NCI-H2196 treated with DMSO at 0.1 percent for 48 hours (cell line): ENCODE data around the gene GALP.
"Not testable (repeated sequence)": the region's sequence is repeated elsewhere in the genome, so short reads cannot be mapped to it uniquely, and the experiment has no call there.

Experiments used
- DNase-seq: peaks from one replicate; lab custom pipeline; 2025; ENCODE audit not compliant: unreplicated experiment; lab: John Stamatoyannopoulos, UW

GALP gene

GRCh38 chr19:56147307-56147706 is 28.5 kb upstream of the GALP start:
- DNase-seq = no peak

- DNase-seq = no peak
These were observed 27.7 kb upstream of the GALP start for GRCh38 chr19:56148096-56148495.

- DNase-seq = not testable (repeated sequence)
These were observed 26.7 kb upstream of the GALP start for GRCh38 chr19:56148955-56149655.

GRCh38 chr19:56149656-56150038 is 26.2 kb upstream of the GALP start:
- no peak for DNase-seq

GRCh38 chr19:56150358-56150757 is 25.4 kb upstream of the GALP start:
- no peak for DNase-seq

GRCh38 chr19:56152644-56153043 is 23.2 kb upstream of the GALP start:
- no peak for DNase-seq

- peak; percentile 82 for DNase-seq
These were observed 22.3 kb upstream of the GALP start for GRCh38 chr19:56153507-56153906.

- DNase-seq = no peak
These were observed 20.6 kb upstream of the GALP start for GRCh38 chr19:56155124-56155687.

DNA sequence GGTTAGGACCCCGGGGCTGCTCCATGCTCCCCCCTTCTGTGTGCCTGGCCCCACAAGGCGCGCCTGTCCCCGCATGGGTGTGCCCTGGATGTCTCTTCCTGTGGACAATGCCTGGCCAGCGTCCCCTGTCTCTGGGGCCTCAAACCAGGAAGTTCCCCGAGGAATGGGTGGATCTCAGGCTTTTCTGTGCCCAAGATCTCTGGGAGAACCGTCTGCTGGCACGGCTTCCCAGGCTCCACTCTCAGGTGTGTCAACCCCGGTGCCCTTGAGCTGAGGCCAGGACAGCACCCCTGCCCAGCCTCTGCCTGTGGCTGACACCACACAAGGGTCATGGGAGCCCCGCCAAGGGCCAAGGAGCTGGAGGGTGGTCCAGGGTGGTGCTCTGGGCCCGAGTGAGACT is 19.0 kb upstream of the GALP start:
- no peak for DNase-seq

- DNase-seq = no peak
These were observed 17.5 kb upstream of the GALP start for GRCh38 chr19:56158170-56158757.

DNA sequence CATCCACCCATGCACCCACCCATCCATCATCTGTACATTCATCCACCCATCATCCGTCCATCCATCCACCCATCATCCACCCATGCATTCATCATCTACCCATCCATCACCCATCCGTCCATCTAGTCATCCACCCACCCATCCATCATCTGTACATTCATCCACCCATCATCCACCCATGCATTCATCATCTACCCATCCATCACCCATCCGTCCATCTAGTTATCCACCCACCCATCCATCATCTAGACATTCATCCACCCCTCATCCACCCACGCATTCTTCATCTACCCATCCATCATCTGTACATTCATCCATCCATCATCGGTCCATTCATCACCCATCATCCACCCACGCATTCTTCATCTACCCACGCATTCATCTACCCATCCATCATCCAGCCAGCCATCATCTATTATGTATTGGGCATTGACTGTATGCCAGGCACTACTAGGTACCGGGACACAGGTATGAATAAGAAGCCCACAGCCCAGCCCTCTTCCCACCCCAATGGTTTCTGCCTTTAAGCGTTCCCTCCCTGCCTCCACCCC is 16.7 kb upstream of the GALP start:
- DNase-seq = no peak

DNA sequence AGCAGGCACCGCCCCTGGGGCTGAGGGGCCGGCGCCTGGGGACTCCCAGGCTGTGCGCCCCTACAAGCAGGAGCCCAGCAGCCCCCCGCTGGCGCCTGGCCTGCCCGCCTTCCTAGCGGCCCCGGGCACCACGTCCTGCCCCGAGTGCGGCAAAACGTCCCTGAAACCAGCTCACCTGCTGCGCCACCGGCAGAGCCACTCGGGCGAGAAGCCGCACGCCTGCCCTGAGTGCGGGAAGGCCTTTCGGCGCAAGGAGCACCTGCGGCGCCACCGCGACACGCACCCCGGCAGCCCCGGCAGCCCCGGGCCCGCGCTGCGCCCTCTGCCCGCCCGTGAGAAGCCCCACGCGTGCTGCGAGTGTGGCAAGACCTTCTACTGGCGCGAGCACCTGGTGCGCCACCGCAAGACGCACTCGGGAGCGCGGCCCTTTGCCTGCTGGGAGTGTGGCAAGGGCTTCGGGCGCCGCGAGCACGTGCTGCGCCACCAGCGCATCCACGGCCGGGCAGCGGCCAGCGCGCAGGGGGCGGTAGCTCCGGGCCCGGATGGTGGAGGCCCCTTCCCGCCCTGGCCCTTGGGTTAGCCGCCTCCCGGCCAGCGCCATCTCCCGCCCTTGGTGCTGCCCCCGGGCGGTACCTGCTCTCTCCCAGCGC is 16.1 kb upstream of the GALP start:
- no peak for DNase-seq

DNA sequence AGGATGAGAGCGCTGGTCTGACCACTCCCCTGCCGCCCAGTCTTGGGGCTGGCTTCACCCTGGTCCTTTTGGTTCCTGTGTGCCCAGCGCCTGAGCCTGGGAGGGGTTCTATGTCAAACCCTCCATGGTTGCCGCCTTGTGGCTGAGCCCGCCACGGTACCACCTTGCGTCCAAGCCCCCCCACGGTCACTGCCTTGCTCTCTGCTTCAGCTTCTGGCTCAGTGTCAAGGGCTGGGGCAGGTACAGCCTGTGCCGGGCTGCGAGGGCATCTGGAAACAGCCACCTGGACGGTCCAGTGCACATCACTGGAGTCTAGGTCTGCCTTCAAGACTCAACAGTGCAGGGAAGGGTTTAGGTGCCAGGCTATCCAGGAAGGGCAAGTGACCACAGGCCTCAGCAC is 14.3 kb upstream of the GALP start:
- DNase-seq = no peak

DNA sequence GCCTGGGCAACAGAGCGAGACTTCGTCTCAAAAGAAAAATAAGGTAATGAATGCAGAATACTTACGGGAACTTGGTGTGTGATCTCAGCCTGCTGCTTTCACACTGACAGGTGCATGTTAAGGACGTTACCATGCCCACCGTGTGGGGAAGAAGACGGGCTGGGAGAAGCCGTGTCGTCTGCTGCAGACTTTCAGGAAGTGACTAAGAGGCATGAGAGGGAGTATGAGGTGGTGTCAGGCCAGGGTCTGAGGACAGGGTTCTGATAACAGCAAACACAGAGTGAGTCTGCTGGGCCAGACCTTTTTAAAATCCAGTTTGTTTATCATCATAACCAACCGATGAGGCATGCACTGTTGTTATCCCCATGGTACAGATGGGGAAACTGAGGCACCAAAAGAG is 13.6 kb upstream of the GALP start:
- DNase-seq = no peak

DNA sequence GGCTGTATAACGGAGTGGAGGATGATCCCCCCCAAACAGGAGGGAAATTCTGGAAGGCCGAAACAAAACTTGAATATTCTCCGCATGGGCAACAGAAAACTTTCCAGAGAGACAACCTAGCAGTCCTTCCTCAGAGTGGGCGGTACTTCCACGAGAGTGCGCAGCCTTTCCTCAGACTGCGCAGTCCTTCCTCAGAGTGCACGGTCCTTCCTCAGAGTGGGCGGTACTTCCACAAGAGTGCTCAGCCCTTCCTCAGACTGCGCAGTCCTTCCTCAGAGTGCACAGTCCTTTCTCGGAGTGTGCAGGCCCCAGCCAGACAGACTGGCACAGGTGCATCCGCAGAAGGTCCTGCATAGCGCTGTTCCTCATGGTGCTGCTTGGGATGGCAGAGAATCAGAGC is 12.7 kb upstream of the GALP start:
- no peak for DNase-seq

DNA sequence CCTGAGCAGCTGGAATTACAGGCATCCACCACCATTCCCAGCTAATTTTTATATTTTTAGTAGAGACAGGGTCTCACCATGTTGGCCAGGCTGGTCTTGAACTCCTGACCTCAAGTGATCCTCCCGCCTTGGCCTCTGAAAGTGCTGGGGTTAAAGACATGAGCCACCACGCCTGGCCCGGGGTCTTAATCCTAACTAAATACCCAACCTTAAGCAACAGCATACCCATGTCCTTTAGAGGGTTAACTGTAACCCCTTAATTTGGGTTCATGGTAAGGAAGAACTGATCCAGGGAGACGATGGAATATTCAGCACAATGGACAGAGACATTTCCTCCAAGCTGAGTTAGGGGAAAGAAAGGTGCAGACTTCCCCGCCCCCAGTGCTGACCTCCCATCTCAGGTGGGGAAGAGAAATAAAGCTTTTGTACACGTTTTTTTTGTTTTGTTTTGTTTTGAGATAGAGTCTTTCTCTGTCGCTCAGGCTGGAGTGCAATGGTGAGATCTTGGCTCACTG is 8.7 kb upstream of the GALP start:
- no peak for DNase-seq

- DNase-seq = peak; percentile 93
These were observed 5.5 kb upstream of the GALP start for GRCh38 chr19:56170261-56170660.

GRCh38 chr19:56174086-56174485 is 1.7 kb upstream of the GALP start:
- DNase-seq = no peak

DNA sequence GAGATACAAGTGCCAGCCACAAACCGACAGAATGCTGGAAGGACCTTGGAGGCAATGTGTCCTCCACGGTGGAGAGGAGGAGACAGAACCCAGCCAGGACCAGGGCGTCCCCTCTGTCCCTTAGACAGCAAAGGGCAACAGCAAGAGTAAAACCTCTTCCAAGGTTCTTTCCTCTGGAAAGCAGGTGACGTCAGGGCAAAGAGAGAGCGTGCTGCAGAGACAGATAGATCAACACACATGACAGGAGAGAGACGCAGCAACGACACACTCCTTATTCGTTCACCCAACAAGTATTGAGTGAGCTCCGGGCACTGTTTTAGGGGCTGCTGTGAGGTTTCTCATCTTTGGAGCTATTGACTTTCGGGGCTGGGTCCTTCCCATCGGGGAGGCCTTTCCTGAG is 1.3 kb upstream of the GALP start:
- no peak for DNase-seq

DNA sequence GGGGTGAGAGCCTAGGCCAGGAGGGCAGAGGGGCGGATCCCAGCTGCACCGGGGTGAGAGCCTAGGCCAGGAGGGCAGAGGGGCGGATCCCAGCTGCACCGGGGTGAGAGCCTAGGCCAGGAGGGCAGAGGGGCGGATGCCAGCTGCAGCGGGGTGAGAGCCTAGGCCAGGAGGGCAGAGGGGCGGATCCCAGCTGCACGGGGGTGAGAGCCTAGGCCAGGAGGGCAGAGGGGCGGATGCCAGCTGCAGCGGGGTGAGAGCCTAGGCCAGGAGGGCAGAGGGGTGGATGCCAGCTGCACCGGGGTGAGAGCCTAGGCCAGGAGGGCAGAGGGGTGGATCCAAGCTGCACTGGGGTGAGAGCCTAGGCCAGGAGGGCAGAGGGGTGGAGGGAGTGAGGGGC is 502 bp downstream of the GALP start:
- not testable (repeated sequence) for DNase-seq

DNA sequence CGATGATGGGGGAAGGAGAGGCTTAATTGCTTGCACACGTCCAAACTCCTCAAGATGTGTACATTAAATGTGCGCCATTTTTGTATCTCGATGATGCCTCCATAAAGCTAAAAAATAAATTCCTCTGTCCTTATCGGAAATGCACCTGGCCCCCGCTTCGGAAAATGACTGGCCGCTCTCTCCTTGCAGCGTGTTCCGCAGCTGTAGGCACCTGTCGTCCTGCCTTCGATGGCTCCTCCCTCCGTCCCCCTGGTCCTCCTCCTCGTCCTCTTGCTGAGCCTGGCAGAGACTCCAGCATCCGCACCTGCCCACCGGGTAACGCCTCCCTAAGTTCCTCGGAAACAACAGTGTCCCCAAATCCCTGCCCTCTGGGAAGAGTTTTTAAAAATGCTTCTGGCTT is 1.1 kb downstream of the GALP start:
- DNase-seq = no peak
